BJ (cell line): ENCODE data around the gene RAD51B. TPM values are rescaled to one million over a fixed set of nuclear protein-coding genes. Genes with fewer than 3 reads are reported as not detected.
"Not testable (repeated sequence)": the region's sequence is repeated elsewhere in the genome, so short reads cannot be mapped to it uniquely, and the experiment has no call there.

Experiments
- CTCF ChIA-PET: fragments of 350-600 bp; formaldehyde crosslinking; extraction: SDS; loops from one replicate; lab custom pipeline; 2021; ENCODE audit warnings: antibody characterized with exemption, inconsistent platforms; lab: Yijun Ruan, JAX
- POLR2A ChIA-PET: fragments of 300-600 bp; sonication (Branson Sonifier 250); formaldehyde crosslinking; extraction: SDS; loops from one replicate; lab custom pipeline; 2021; ENCODE audit warnings: antibody characterized with exemption; lab: Charles Lee
- DNase-seq: peaks from one replicate; pipeline ENCODE4 v3.0.0-alpha.2; 2011; ENCODE audit warnings: low read depth
- H3K27me3 ChIP-seq: 2 replicates; pipeline ENCODE4 v1.6.0; 2011; ENCODE audit warnings: low read length; ENCODE audit not compliant: control insufficient read depth, insufficient read depth
- H3K36me3 ChIP-seq: 2 replicates; pipeline ENCODE4 v1.5.1; 2011; ENCODE audit warnings: low read length; ENCODE audit not compliant: control insufficient read depth, insufficient read depth
- H3K4me3 ChIP-seq: 2 replicates; pipeline ENCODE4 v1.5.1; 2011; ENCODE audit warnings: low read depth, mild to moderate bottlenecking, control low read depth, low read length
- polyA plus RNA-seq: library from polyadenylated mRNA; depleted of rRNA; stranded (reverse); fragments of >200 nt; gene quantifications from 2 replicates; pipeline ENCODE4 v1.2.3, GENCODE V29; 2011
- TF ChIP-seq, protein P1 (sequence below): IDR thresholded peaks from 2 replicates; pipeline ENCODE4 v1.5.1; 2011; ENCODE audit warnings: low read depth, mild to moderate bottlenecking, control low read depth, inconsistent platforms, low read length, moderate library complexity; ENCODE audit not compliant: insufficient read depth

The RAD51B gene
- polyA plus RNA-seq, 1 experiment, result 5.6 TPM

DNA sequence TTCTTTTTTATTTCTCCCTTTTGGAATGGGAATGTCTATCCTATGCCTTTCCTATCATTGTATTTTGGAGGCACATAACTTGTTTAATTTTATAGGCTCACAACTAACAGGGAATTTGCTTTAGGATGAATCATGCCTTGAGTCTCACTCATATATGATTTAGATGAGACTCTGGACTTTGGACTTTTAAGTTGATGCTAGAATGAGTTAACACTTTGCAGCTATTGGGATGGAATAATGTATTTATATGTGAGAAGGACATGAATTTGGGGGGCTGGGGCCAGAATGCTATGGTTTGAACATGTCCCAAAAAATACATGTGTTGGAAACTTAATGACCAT is 607.9 kb downstream of the RAD51B start:
- POLR2A ChIA-PET, result no interaction called here
- no peak for DNase-seq
- TF ChIP-seq, protein P1, sequence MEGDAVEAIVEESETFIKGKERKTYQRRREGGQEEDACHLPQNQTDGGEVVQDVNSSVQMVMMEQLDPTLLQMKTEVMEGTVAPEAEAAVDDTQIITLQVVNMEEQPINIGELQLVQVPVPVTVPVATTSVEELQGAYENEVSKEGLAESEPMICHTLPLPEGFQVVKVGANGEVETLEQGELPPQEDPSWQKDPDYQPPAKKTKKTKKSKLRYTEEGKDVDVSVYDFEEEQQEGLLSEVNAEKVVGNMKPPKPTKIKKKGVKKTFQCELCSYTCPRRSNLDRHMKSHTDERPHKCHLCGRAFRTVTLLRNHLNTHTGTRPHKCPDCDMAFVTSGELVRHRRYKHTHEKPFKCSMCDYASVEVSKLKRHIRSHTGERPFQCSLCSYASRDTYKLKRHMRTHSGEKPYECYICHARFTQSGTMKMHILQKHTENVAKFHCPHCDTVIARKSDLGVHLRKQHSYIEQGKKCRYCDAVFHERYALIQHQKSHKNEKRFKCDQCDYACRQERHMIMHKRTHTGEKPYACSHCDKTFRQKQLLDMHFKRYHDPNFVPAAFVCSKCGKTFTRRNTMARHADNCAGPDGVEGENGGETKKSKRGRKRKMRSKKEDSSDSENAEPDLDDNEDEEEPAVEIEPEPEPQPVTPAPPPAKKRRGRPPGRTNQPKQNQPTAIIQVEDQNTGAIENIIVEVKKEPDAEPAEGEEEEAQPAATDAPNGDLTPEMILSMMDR, result no peak
- Histone ChIP-seq H3K4me3 (no peak overlapping the region), H3K36me3 (no peaks in the 10 kb centered on the region), H3K27me3 (no peaks in the 10 kb centered on the region)
- CTCF ChIA-PET, result interaction anchor here (1.4 kb wide), 1 partner anchor 9 kb away, joined by 4 read pairs; no protein-coding TSS in a partner anchor

DNA sequence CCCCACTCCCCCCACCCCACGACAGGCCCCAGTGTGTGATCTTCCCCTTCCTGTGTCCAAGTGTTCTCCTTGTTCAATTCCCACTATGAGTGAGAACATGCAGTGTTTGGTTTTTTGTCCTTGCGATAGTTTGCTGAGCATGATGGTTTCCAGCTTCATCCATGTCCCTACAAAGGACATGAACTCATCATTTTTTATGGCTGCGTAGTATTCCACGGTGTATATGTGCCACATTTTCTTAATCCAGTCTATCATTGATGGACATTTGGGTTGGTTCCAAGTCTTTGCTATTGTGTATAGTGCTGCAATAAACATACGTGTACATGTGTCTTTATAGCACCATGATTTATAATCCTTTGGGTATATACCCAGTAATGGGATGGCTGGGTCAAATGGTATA is 609.3 kb downstream of the RAD51B start:
- CTCF ChIA-PET, H3K4me3 ChIP-seq, H3K36me3 ChIP-seq, POLR2A ChIA-PET, DNase-seq, H3K27me3 ChIP-seq: not testable (repeated sequence)

DNA sequence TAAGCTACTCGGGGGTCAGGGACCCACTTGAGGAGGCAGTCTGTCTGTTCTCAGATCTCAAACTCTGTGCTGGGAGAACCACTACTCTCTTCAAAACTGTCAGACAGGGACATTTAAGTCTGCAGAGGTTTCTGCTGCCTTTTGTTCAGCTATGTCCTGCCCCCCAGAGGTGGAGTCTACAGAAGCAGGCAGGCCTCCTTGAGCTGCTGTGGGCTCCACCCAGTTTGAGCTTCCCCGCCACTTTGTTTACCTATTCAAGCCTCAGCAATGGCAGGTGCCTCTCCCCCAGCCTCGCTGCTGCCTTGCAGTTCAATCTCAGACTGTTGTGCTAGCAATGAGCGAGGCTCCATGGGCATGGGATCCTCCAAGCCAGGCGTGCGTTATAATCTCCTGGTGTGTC is 614.6 kb downstream of the RAD51B start:
- H3K4me3 ChIP-seq, DNase-seq, CTCF ChIA-PET, H3K27me3 ChIP-seq, H3K36me3 ChIP-seq: not testable (repeated sequence)
- POLR2A ChIA-PET, result interaction anchor here (0.6 kb wide), 1 partner anchor 361 kb away, joined by 10 read pairs; no protein-coding TSS in a partner anchor

DNA sequence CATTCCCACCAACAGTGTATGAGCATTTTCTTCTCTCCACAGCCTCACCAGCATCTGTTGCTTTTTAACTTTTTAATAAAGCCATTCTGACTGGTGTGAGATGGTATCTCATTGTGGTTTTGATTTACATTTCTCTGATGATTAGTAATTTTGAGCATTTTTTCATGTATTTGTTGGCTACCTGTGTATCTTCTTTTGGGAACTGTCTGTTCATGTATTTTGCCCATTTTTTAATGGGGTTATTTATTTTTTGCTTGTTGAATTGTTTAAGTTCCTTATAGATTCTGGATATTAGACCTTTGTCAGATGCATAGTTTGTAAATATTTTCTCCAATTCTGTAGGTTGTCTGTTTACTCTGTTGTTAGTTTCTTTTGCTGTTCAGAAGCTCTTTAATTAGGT is 616.1 kb downstream of the RAD51B start:
- CTCF ChIA-PET, POLR2A ChIA-PET: not testable (repeated sequence)

DNA sequence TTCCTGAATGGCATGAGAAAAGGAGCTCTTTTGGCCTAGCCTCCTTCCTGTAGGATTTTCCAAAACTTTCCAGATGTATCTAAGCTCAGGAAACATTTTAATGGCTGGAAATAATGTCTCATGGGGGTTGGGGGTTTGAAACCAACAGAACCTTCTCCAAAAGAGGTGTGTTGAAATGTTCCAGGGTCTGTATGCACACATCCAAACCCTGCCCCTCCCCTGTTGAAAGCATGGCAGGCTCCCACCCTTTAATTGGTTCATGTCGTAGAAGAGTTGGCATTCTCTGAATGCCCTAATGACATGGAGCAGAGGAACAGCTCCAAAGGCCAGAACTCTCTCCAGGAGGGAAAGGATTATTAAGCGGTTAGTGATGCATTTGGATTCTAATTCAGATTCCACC is 620.1 kb downstream of the RAD51B start:
- TF ChIP-seq, protein P1, result no peak
- no peak for DNase-seq
- ChIA-PET CTCF (no interaction called here), POLR2A (no interaction called here)
- Histone ChIP-seq H3K27me3 (no peaks in the 10 kb centered on the region), H3K4me3 (no peak overlapping the region), H3K36me3 (no peaks in the 10 kb centered on the region)

More for the DNA sequence above, 616.1 kb downstream of the RAD51B start:
- H3K4me3 ChIP-seq, DNase-seq, H3K36me3 ChIP-seq, H3K27me3 ChIP-seq: not testable (repeated sequence)

DNA sequence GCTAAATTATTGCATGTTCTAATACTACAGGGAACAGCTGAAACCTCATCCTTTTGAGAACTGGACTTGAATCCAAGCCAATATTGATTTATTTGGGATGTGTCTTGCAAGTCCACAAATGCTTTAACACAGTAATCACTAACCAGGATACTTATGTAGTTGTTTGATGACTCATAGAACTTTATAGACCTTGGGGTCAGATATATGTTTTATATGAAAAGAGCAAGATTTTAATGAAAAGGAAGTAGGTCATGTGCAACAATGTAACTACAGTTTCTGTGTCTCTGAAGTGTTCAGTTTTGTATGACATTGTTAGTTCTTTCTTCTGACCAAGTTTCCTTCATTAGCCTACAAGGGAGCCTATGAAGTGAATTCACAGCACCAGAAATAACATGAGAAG is 621.2 kb downstream of the RAD51B start:
- Histone ChIP-seq H3K4me3 (no peak overlapping the region), H3K36me3 (no peaks in the 10 kb centered on the region), H3K27me3 (no peaks in the 10 kb centered on the region)
- ChIA-PET POLR2A (no interaction called here), CTCF (no interaction called here)
- DNase-seq, result no peak
- TF ChIP-seq, protein P1, result no peak

DNA sequence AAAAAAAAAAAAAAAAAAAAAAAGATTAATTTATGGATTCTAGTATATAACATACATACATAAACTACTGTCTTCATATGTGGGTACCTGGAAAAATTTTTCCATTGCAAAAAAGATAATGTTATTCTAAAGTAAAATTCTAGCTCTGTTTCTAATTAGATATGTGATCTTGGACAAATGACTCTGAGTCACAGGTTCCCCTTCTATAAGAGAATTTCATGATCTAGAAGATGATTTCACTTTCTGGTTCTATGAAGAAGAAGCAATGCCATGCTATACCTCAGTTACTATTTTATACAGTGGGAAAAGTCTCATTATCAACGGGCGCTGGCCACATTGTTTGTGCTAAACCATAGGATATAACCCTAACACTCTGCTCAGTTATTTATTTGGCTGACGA is 622.0 kb downstream of the RAD51B start:
- no peak for DNase-seq
- TF ChIP-seq, protein P1, result no peak
- CTCF ChIA-PET, result interaction anchor here (0.7 kb wide), 1 partner anchor 374 kb away, joined by 3 read pairs; no protein-coding TSS in a partner anchor
- Histone ChIP-seq H3K4me3 (no peak overlapping the region), H3K36me3 (no peaks in the 10 kb centered on the region), H3K27me3 (no peaks in the 10 kb centered on the region)
- POLR2A ChIA-PET, result no interaction called here
